ENCODE data around the gene FAM117B.

FAM117B gene

GRCh38 chr2:202634556-202635427, at the start of gene FAM117B:
TSS of gene FAM117B (plus strand) at chr2:202634969. CDS start at chr2:202635188, 219 bp downstream.
- peak; percentile 95 to 97 for DNase-seq

- peak; percentile 28 to 70 for DNase-seq
Observed at GRCh38 chr2:202588647-202589581, 45.9 kb upstream of the FAM117B start.

- DNase-seq: no peak
Observed at GRCh38 chr2:202589582-202589949, 45.2 kb upstream of the FAM117B start.

DNA sequence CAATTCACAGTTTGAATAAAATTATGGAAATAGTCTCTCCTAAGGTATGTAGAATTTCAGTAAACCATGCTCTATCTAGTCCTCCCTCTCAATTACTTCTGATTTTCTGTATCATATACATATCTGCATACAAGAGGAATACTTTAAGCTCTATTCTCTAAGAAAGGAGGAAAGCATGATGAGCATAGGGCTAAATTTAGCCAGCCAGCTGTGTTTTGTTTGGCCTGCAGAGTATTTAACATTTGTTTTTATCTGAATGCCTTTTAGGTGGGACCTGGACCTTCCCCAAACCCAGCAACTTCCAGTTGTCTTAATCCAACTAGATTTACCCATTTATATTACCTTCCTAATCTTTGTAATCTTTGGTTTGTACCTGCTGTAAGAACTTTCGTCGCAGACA, 42.2 kb upstream of the FAM117B start:
- DNase-seq: no peak

- no peak for DNase-seq
Observed at GRCh38 chr2:202599105-202599504, 35.7 kb upstream of the FAM117B start.

GRCh38 chr2:202599911-202600310, 34.9 kb upstream of the FAM117B start:
- DNase-seq: no peak

GRCh38 chr2:202604699-202605098, 30.1 kb upstream of the FAM117B start:
- no peak for DNase-seq

DNA sequence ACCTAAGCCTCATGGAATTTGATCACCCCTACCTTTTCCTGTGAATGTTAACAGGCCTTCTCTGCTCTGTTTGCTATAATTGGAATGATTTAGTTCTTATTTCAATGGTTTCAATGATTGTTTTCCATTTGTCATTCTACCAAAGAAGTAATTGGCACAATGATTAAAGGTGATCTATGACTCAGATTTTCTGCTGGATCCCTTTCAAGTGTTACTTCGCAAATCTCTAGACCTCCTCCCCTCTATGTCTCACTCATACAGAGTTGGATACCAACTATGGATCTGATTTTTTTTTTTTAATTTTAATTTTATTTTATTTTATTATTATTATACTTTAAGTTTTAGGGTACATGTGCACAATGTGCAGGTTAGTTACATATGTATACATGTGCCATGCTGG, 29.6 kb upstream of the FAM117B start:
- DNase-seq: no peak

- DNase-seq: no peak
Observed at GRCh38 chr2:202608142-202608852, 26.5 kb upstream of the FAM117B start.

- peak in 1 of 2 donors; percentile 4 for DNase-seq
Observed at GRCh38 chr2:202609381-202610145, 25.2 kb upstream of the FAM117B start.

- DNase-seq: no peak
Observed at GRCh38 chr2:202610380-202610779, 24.4 kb upstream of the FAM117B start.

DNA sequence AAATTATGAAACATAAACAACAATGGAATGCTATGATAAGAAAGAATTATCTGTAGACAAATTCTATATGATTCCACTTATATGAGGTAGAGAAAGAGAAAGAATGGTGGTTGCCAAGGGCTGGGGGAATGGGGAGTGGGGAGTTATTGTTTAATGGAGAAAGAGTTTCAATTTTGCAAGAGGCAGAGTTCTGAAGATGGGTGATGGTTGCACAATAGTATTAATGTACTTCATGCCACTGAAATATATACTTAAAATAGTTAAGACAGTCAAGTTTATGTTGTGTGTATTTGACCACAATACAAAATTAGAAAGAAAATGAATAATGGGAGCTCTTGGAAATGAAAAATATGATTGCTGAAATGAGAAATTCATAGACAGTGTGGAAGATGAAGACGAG, 22.6 kb upstream of the FAM117B start:
- no peak for DNase-seq

- no peak for DNase-seq
Observed at GRCh38 chr2:202613479-202613878, 21.3 kb upstream of the FAM117B start.

DNA sequence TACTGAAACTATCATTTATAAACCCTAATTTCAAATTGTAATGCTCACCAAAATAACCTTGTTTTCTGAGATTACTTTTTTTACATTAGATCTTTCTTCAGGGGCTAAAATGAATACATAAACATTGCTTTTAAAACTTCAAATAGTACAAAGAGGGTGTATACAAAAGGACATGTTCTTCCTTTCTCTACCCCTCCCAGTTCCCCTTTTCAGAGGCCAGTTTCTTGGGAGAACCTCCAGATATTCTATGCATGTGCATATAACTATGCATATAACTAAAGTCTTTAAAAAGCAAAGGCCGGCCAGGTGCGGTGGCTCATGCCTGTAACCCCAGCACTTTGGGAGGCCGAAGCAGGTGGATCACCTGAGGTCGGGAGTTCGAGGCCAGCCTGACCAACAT, 10.6 kb upstream of the FAM117B start:
- DNase-seq: no peak

GRCh38 chr2:202627042-202627441, 7.7 kb upstream of the FAM117B start:
- no peak for DNase-seq

DNA sequence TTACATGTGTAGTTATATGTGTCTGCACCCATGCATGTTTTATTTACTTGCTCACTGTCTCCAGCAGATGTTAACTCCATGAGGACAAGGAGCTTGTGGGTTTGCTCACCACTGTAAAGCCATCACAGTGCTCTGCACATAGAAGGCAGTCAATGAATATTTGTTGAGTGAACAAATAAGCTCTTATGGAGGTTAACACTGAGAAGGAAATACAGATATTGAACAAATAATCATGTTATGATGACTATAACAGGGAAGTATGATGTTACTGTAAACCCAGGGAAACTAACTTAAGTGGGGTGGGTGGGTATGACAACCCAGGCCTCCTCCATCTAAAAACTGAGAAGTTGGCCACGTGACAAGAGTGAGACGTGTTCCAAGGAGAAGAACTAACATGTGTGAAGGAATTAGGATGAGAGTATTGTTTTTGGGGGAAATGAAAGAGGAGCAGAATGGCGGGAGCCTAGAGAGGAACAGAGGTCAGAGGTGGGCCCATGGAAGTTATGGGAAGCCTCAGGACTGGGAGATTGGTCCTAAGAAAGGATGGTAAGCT, 6.0 kb upstream of the FAM117B start:
- DNase-seq: no peak

GRCh38 chr2:202632682-202633290, 2.0 kb upstream of the FAM117B start:
- DNase-seq: no peak

DNA sequence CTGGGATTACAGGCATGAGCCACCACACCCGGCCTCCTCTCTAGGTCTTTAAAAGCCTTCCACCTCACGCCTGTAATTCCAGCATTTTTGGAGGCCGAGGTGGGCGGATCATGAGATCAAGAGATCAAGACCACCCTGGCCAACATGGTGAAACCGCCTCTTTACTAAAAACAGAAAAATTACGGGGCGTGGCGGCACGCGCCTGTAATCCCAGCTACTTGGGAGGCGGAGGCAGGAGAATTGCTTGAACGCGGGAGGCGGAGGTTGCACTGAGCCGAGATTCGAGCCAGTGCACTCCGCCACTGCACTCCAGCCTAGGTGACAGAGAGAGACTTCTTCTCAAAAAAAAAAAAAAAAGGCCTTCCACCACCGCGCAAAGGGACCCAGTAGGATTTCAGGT, 1.3 kb upstream of the FAM117B start:
- no peak for DNase-seq

DNA sequence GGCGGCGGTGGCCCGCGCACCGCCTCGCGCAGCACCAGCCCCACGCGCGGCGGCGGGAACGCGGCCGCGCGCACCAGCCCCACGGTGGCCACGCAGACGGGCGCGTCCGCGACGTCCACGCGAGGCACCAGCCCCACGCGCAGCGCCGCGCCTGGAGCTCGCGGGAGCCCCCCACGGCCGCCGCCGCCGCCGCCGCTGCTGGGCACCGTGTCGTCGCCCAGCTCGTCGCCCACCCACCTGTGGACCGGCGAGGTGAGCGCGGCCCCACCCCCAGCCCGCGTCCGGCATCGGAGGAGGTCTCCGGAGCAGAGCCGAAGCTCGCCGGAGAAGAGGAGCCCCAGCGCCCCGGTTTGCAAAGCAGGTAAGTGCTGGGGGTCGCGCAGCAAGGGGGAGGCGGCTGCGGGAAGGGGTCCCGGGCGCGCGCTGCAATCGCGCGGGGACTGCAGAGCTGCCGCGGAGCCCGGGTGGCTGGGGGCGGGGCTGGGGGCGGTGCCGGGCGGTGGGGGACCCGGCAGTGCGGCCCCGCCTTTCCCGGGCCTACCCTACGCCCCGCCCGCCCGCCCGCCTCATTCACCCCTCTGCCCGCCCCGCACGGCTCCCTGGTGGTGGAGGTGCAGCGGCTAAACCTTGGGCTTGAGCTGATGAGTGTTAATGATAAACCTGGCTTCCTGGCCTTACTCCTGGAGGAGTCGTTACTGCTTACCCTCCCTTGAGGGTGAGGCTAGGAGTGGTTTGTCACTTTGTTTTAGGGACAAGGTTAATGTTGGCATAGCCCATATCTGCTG, 851 bp downstream of the FAM117B start:
- DNase-seq: peak; percentile 53 to 70

- DNase-seq: no peak
Observed at GRCh38 chr2:202636213-202636513, 1.4 kb downstream of the FAM117B start.

GRCh38 chr2:202638721-202639120, 4.0 kb downstream of the FAM117B start:
- no peak for DNase-seq
